GM12878 (cell line): ENCODE measurements around the gene SERPING1. TPM values are rescaled to one million over a fixed set of nuclear protein-coding genes. Genes with fewer than 3 reads are reported as not detected.

Experiments
- ATAC-seq: fragments of 200-7000 bp; cut with Tn5 transposase; 3 replicates; pipeline ENCODE4 v1.9.1; 2020; ENCODE audit warnings: mild to moderate bottlenecking, moderate library complexity
- BruUV-seq: library from RNA; stranded (reverse); fragments of 400-500 nt; replicated peaks from 2 replicates; lab custom pipeline; 2021; lab: Mats Ljungman, UMichigan
- CTCF ChIA-PET: fragments of 300-600 bp; sonication (Branson Sonifier 250); formaldehyde crosslinking; extraction: SDS; loops from one replicate; lab custom pipeline; 2021; ENCODE audit warnings: inconsistent platforms; lab: Yijun Ruan, JAX
- POLR2A ChIA-PET: fragments of 350-600 bp; formaldehyde crosslinking; extraction: SDS; loops from one replicate; lab custom pipeline; 2021; ENCODE audit warnings: inconsistent platforms; lab: Charles Lee
- RAD21 ChIA-PET: fragments of 300-600 bp; sonication (Branson Sonifier 250); formaldehyde crosslinking; loops from one replicate; lab custom pipeline; 2023; ENCODE audit warnings: antibody characterized with exemption; ENCODE audit not compliant: unreplicated experiment; lab: Charles Lee
- SMC1A ChIA-PET: fragments of 300-600 bp; sonication (Branson Sonifier 250); formaldehyde crosslinking; loops from one replicate; lab custom pipeline; 2023; ENCODE audit not compliant: unreplicated experiment, uncharacterized antibody; lab: Charles Lee
- DNase-seq: peaks from one replicate; pipeline ENCODE4 v3.0.0-alpha.2; 2011; ENCODE audit warnings: low read depth, low spot score
- FAIRE-seq: peaks from 3 replicates; lab custom pipeline; 2011; peaks lifted over from hg19 to GRCh38; lab: Jason Lieb, UNC
- H2AFZ ChIP-seq: 2 replicates; pipeline ENCODE4 v1.6.0; 2011; ENCODE audit warnings: low read depth, low read length, control low read depth; ENCODE audit not compliant: control insufficient read depth
- H3K27ac ChIP-seq: 2 replicates; pipeline ENCODE4 v1.5.1; 2011; ENCODE audit warnings: control low read depth; ENCODE audit not compliant: control insufficient read depth, insufficient read depth
- H3K27me3 ChIP-seq, 2 experiments: replicated peaks in 1 of 2; 2 replicates each; pipeline versions ENCODE4 v1.6.0 to v1.6.1; 2011; ENCODE audit warnings: low read length in 1 of 2; ENCODE audit not compliant: control insufficient read depth in 2 of 2, insufficient read depth in 2 of 2
- H3K36me3 ChIP-seq, 2 experiments: 2 replicates each; pipeline ENCODE4 v1.5.1; 2011; ENCODE audit warnings: low read length in 1 of 2; ENCODE audit not compliant: control insufficient read depth in 2 of 2, insufficient read depth in 2 of 2
- H3K4me1 ChIP-seq: 2 replicates; pipeline ENCODE4 v1.6.1; 2011; ENCODE audit warnings: mild to moderate bottlenecking, low read length, moderate library complexity, mixed read lengths; ENCODE audit not compliant: control insufficient read depth, insufficient read depth
- H3K4me2 ChIP-seq: 2 replicates; pipeline ENCODE4 v1.6.0; 2011; ENCODE audit warnings: control low read depth; ENCODE audit not compliant: control insufficient read depth, insufficient read depth
- H3K4me3 ChIP-seq: fragments of 200-600 bp; sonication (generic); 2 replicates; pipeline ENCODE4 v1.5.1; 2016
- H3K79me2 ChIP-seq: 2 replicates; pipeline ENCODE4 v1.6.0; 2011; ENCODE audit warnings: low read length; ENCODE audit not compliant: control insufficient read depth, insufficient read depth
- H3K9ac ChIP-seq: 2 replicates; pipeline ENCODE4 v1.8.0; 2011; ENCODE audit warnings: low read length, control low read depth, mixed read lengths; ENCODE audit not compliant: control insufficient read depth, insufficient read depth
- H3K9me3 ChIP-seq: replicated peaks from 3 replicates; pipeline ENCODE4 v1.5.1; 2011; ENCODE audit warnings: mild to moderate bottlenecking, low read length; ENCODE audit not compliant: control insufficient read depth, insufficient read depth
- H4K20me1 ChIP-seq: 2 replicates; pipeline ENCODE4 v1.6.0; 2011; ENCODE audit not compliant: control insufficient read depth, insufficient read depth
- CREB1 ChIP-seq: IDR thresholded peaks from 2 replicates; pipeline ENCODE4 v1.6.1; 2012; ENCODE audit warnings: low read depth, mild to moderate bottlenecking, inconsistent platforms
- KAT2A ChIP-seq: conservative IDR thresholded peaks from 2 replicates; pipeline ENCODE4 v1.6.1; 2011; ENCODE audit warnings: low read depth, low read length; ENCODE audit not compliant: control insufficient read depth
- KDM1A ChIP-seq: fragments of 200-600 bp; sonication (generic); IDR thresholded peaks from 2 replicates; pipeline ENCODE4 v1.6.1; 2016; ENCODE audit warnings: borderline replicate concordance
- MYB ChIP-seq: fragments of 150-350 bp; IDR thresholded peaks from 2 replicates; pipeline ENCODE4 v1.6.1; 2014; ENCODE audit warnings: mild to moderate bottlenecking, low read depth, low read length, borderline replicate concordance
- PAX8 ChIP-seq: fragments of 450-650 bp; IDR thresholded peaks from 2 replicates; pipeline ENCODE4 v1.6.1; 2017; ENCODE audit warnings: mild to moderate bottlenecking, moderate library complexity
- PKNOX1 ChIP-seq: fragments of 450-650 bp; IDR thresholded peaks from 2 replicates; pipeline ENCODE4 v1.6.1; 2016; ENCODE audit warnings: mild to moderate bottlenecking
- POU2F2 ChIP-seq: IDR thresholded peaks from 3 replicates; pipeline ENCODE4 v1.6.1; 2011; ENCODE audit warnings: low read depth, mild to moderate bottlenecking, low read length, borderline replicate concordance
- SREBF2 ChIP-seq: IDR thresholded peaks from 2 replicates; pipeline ENCODE4 v1.6.1; 2012; ENCODE audit warnings: mild to moderate bottlenecking, low read length
- SUPT20H ChIP-seq: IDR thresholded peaks from 2 replicates; pipeline ENCODE4 v1.6.1; 2011; ENCODE audit warnings: low read depth, mild to moderate bottlenecking, low read length, moderate library complexity, borderline replicate concordance; ENCODE audit not compliant: control insufficient read depth
- ZNF24 ChIP-seq: fragments of 450-650 bp; IDR thresholded peaks from 2 replicates; pipeline ENCODE4 v1.6.1; 2017; ENCODE audit warnings: antibody characterized with exemption, mild to moderate bottlenecking
- ZZZ3 ChIP-seq: IDR thresholded peaks from 2 replicates; pipeline ENCODE4 v1.6.1; 2011; ENCODE audit warnings: low read depth; ENCODE audit not compliant: control insufficient read depth, insufficient read length
- WGBS: methylation state at CpG from one replicate; pipeline ENCODE4 v1.1.6; 2016; ENCODE audit warnings: low lambda C conversion rate; ENCODE audit not compliant: insufficient replicate concordance, insufficient coverage; ENCODE audit errors: missing lambda C conversion rate; 5-methylcytosine and 5-hydroxymethylcytosine counted together
- in situ Hi-C: fragments of 300-500 bp; cut with MboI; formaldehyde crosslinking; loops from 9 replicates; pipeline ENCODE4 v1.14.3; 2018; ENCODE audit warnings: mixed read lengths
- intact Hi-C: fragments of 100-400 bp; cut with micrococcal nuclease; formaldehyde crosslinking; loops from one replicate; pipeline ENCODE4 v1.14.2; 2022; ENCODE audit not compliant: unreplicated experiment
- polyA plus RNA-seq, 11 experiments: library from polyadenylated mRNA; depleted of rRNA in 4 of 11; unstranded in 6 of 11; stranded (reverse) in 5 of 11; fragments of >200 nt; fragmentation: Nextera tagmentation in 4 of 11; fragmentation: Illumina TruSeq in 1 of 11; extraction: Ambion mirVana in 4 of 11; extraction: Trizol in 1 of 11; gene quantifications; 1 replicate in 1 of 11; 2 replicates in 10 of 11; pipeline versions ENCODE4 v1.2.1 to v1.2.3, GENCODE V29; 2011 to 2016; ENCODE audit warnings: inconsistent platforms in 2 of 11, missing spikeins in 2 of 11, low read depth in 1 of 11
- total RNA-seq, 4 experiments: library from RNA; depleted of rRNA in 3 of 4; stranded (reverse); fragments of >200 nt in 3 of 4; fragmentation: Illumina TruSeq in 1 of 4; extraction: Trizol in 1 of 4; gene quantifications; 2 replicates each; pipeline versions ENCODE4 v1.2.1 to v1.2.3, GENCODE V29; 2013 to 2021
- TF ChIP-seq, protein P1 (sequence below), 3 experiments: IDR thresholded peaks in 2 of 3; conservative IDR thresholded peaks in 1 of 3; 2 replicates each; pipeline ENCODE4 v1.5.1; 2011; ENCODE audit warnings: low read depth in 3 of 3, low read length in 3 of 3, mild to moderate bottlenecking in 3 of 3, control low read depth in 2 of 3, moderate library complexity in 2 of 3, inconsistent platforms in 1 of 3, mixed read lengths in 1 of 3; ENCODE audit not compliant: control insufficient read depth in 2 of 3, insufficient read depth in 1 of 3; ENCODE audit errors: extremely low read depth in 1 of 3

SERPING1 gene
- total and polyA plus RNA-seq, 10 of the 15 experiments (the other 5 are each of a cell fraction or from before 2014, with no cell fraction given) = 0.24 to 1.4 TPM; not detected in 8

- intact Hi-C loops = no loop called here
- Histone ChIP-seq H2AFZ (no peak overlapping the region), H3K36me3 (no peaks in the 10 kb centered on the region), H3K9ac (no peak overlapping the region), H3K27me3 (no peaks in the 10 kb centered on the region), H3K9me3 (peaks cover 1% of the 10 kb centered on the region; the same call in 1 of the 3 replicates), H3K79me2 (no peaks in the 10 kb centered on the region), H3K4me3 (no peak overlapping the region), H3K27ac (no peak overlapping the region), H3K4me1 (no peaks in the 10 kb centered on the region), H4K20me1 (no peaks in the 10 kb centered on the region), H3K4me2 (no peak overlapping the region)
- CTCF ChIA-PET = interaction anchor here (1.2 to 1.4 kb wide), 3 partner anchors 16 to 126 kb away, joined by 3 to 5 read pairs (median 5); no protein-coding TSS in a partner anchor
- POLR2A ChIA-PET = interaction anchor here (0.6 kb wide), 1 partner anchor 162 kb away, joined by 3 read pairs; no protein-coding TSS in a partner anchor
- BruUV-seq = no TSS peak
- TF ChIP-seq SREBF2 (no peak), PKNOX1 (no peak), KDM1A (no peak), CREB1 (no peak), ZNF24 (no peak), POU2F2 (no peak), SUPT20H (no peak), KAT2A (no peak), ZZZ3 (no peak), PAX8 (no peak), MYB (no peak)
- TF ChIP-seq, protein P1, sequence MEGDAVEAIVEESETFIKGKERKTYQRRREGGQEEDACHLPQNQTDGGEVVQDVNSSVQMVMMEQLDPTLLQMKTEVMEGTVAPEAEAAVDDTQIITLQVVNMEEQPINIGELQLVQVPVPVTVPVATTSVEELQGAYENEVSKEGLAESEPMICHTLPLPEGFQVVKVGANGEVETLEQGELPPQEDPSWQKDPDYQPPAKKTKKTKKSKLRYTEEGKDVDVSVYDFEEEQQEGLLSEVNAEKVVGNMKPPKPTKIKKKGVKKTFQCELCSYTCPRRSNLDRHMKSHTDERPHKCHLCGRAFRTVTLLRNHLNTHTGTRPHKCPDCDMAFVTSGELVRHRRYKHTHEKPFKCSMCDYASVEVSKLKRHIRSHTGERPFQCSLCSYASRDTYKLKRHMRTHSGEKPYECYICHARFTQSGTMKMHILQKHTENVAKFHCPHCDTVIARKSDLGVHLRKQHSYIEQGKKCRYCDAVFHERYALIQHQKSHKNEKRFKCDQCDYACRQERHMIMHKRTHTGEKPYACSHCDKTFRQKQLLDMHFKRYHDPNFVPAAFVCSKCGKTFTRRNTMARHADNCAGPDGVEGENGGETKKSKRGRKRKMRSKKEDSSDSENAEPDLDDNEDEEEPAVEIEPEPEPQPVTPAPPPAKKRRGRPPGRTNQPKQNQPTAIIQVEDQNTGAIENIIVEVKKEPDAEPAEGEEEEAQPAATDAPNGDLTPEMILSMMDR (IDR thresholded peaks at IDR 0.05 in 2 of 3, conservative IDR thresholded peaks at IDR 0.05 in 1 of 3; ENCODE audit: control insufficient read depth in 2 of 3, extremely low read depth in 1 of 3, insufficient read depth in 1 of 3, low read depth in 3 of 3, low read length in 3 of 3) = no peak
- FAIRE-seq = no peak
- RAD21 ChIA-PET = no interaction called here
- in situ Hi-C loops = no loop called here
- ATAC-seq = no peak
- 75% methylated on average over 9 of the region's 9 CpGs for WGBS
- no peak for DNase-seq
- SMC1A ChIA-PET = no interaction called here
Measured at GRCh38 chr11:57584341-57584740, 13.1 kb upstream of the SERPING1 start.
